ENCODE measurements around the gene HMGN5. TPM values are rescaled to one million over a fixed set of nuclear protein-coding genes. Genes with fewer than 3 reads are reported as not detected.

HMGN5 gene
- total and polyA plus RNA-seq, 2 of the 4 experiments (the other 2 are of a cell fraction): 0.72 to 3.4 TPM

DNA sequence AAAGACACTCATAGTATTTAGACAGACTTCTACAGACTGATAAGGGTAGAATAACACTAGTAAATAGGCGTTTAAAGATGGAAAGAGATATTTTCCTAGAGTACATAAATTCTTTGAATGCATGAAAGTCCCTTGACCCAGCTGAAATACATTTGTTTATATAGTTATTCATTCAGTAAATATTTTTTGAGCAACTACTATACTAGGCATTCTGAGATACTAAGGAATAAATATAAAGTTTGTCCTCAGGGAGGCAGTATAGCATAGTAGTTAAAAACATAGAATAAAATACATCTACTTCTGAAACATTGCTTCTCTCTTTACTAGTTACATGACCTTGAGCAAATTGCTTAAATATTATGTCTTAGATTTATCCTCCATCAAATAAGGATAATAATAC is 27.4 kb downstream of the HMGN5 start:
- Histone ChIP-seq H2BK15ac (ENCODE audit: low read depth, low read length) (no peak overlapping the region), H3K9me3 (ENCODE audit: control insufficient read depth, insufficient read depth, low read length) (no peaks in the 10 kb centered on the region), H2AFZ (replicated peaks; ENCODE audit: low read length, poor library complexity) (no peak overlapping the region), H4K5ac (ENCODE audit: low read depth, low read length) (no peak overlapping the region), H3K27me3 (ENCODE audit: control insufficient read depth, insufficient read depth, low read length) (no peaks in the 10 kb centered on the region), H3K4me1 (ENCODE audit: control insufficient read depth, insufficient read depth, low read length) (no peaks in the 10 kb centered on the region), H3K4ac (ENCODE audit: low read depth, low read length) (no peak overlapping the region), H2BK5ac (ENCODE audit: low read depth, low read length, poor library complexity, severe bottlenecking) (no peak overlapping the region), H3K27ac (ENCODE audit: insufficient read depth, low read length) (no peak overlapping the region), H4K20me1 (ENCODE audit: insufficient read depth, low read length) (no peaks in the 10 kb centered on the region), H2BK120ac (ENCODE audit: low read depth, low read length) (no peak overlapping the region), H4K8ac (ENCODE audit: low read depth in 2 of 2, low read length in 2 of 2) (no peak overlapping the region), H3K23ac (ENCODE audit: low read depth, low read length) (no peak overlapping the region), H3K18ac (ENCODE audit: low read depth, low read length) (no peak overlapping the region), H2AK5ac (ENCODE audit: low read depth, low read length) (no peak overlapping the region), H3K14ac (replicated peaks; ENCODE audit: low read depth, low read length) (no peak overlapping the region), H3K56ac (ENCODE audit: extremely low read depth, insufficient read depth, low read length) (no peak overlapping the region), H3K4me3 (ENCODE audit: insufficient read depth, low read depth, low read length) (no peak overlapping the region), H3K4me2 (ENCODE audit: low read depth, low read length) (no peak overlapping the region), H2BK20ac (ENCODE audit: low read depth, low read length) (no peak overlapping the region), H3K9ac (ENCODE audit: low read depth, low read length) (no peak overlapping the region), H3K36me3 (ENCODE audit: control insufficient read depth, insufficient read depth, low read length) (no peaks in the 10 kb centered on the region), H2AK9ac (replicated peaks; ENCODE audit: low read depth, low read length, poor library complexity) (no peak overlapping the region), H4K91ac (ENCODE audit: insufficient read depth, low read depth, low read length) (no peak overlapping the region), H3K79me1 (ENCODE audit: low read depth in 1 of 2, low read length in 2 of 2) (no peaks in the 10 kb centered on the region), H3K9me1 (ENCODE audit: insufficient read depth, low read length) (no peaks in the 10 kb centered on the region)
- no TSS peak for BruUV-seq (replicated peaks)
- DNase-seq (peak; percentile 37), ATAC-seq (ENCODE audit: low read depth) (peak; percentile 82)
- intact Hi-C loops (cut with micrococcal nuclease) (loop anchor here (1.0 kb wide), 1 partner anchor 203 kb away; no protein-coding TSS in a partner anchor), dilution Hi-C loops (cut with HindIII; ENCODE audit: low sequenced_read_pairs, unreplicated experiment) (no loop called here), in situ Hi-C loops (cut with MboI; ENCODE audit: low sequenced_read_pairs) (loop anchor here (10.0 kb wide), 1 partner anchor 201 kb away; no protein-coding TSS in a partner anchor)
- CTCF ChIA-PET: interaction anchor here (1.5 kb wide), 1 partner anchor 240 kb away, joined by 4 read pairs; no protein-coding TSS in a partner anchor
- POLR2A ChIA-PET (ENCODE audit: unreplicated experiment): no interaction called here
- TF ChIP-seq POLR2A (IDR thresholded peaks at IDR 0.05; ENCODE audit: low read depth, low read length) (no peak), FOS (IDR thresholded peaks at IDR 0.05; ENCODE audit: low read depth, low read length) (no peak), BHLHE40 (IDR thresholded peaks at IDR 0.05; ENCODE audit: low read depth, low read length) (no peak), MAFK (IDR thresholded peaks at IDR 0.05; ENCODE audit: low read depth, low read length) (no peak), RAD21 (IDR thresholded peaks at IDR 0.05; ENCODE audit: low read length) (peak; percentile 43), SMC3 (IDR thresholded peaks at IDR 0.05; ENCODE audit: low read depth, low read length) (peak; percentile 57), USF2 (IDR thresholded peaks at IDR 0.05; ENCODE audit: low read depth, low read length) (no peak), RFX5 (IDR thresholded peaks at IDR 0.05; ENCODE audit: low read depth, low read length) (no peak), MXI1 (IDR thresholded peaks at IDR 0.05; ENCODE audit: borderline replicate concordance, low read depth, low read length) (no peak), CEBPB (IDR thresholded peaks at IDR 0.05; ENCODE audit: low read depth, low read length) (no peak), NFE2L2 (IDR thresholded peaks at IDR 0.05; ENCODE audit: low read depth, low read length) (no peak)
- TF ChIP-seq, protein P1, sequence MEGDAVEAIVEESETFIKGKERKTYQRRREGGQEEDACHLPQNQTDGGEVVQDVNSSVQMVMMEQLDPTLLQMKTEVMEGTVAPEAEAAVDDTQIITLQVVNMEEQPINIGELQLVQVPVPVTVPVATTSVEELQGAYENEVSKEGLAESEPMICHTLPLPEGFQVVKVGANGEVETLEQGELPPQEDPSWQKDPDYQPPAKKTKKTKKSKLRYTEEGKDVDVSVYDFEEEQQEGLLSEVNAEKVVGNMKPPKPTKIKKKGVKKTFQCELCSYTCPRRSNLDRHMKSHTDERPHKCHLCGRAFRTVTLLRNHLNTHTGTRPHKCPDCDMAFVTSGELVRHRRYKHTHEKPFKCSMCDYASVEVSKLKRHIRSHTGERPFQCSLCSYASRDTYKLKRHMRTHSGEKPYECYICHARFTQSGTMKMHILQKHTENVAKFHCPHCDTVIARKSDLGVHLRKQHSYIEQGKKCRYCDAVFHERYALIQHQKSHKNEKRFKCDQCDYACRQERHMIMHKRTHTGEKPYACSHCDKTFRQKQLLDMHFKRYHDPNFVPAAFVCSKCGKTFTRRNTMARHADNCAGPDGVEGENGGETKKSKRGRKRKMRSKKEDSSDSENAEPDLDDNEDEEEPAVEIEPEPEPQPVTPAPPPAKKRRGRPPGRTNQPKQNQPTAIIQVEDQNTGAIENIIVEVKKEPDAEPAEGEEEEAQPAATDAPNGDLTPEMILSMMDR (conservative IDR thresholded peaks at IDR 0.05; ENCODE audit: low read depth, low read length): peak; percentile 48
- TF ChIP-seq, protein P2, sequence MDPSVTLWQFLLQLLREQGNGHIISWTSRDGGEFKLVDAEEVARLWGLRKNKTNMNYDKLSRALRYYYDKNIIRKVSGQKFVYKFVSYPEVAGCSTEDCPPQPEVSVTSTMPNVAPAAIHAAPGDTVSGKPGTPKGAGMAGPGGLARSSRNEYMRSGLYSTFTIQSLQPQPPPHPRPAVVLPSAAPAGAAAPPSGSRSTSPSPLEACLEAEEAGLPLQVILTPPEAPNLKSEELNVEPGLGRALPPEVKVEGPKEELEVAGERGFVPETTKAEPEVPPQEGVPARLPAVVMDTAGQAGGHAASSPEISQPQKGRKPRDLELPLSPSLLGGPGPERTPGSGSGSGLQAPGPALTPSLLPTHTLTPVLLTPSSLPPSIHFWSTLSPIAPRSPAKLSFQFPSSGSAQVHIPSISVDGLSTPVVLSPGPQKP (IDR thresholded peaks at IDR 0.05; ENCODE audit: borderline replicate concordance, low read depth, low read length): no peak
- WGBS, 2 experiments (ENCODE audit: extremely low coverage in 2 of 2, insufficient read length in 1 of 2): no CpG with 5 or more reads among the region's 1 CpG
